ENCODE measurements around the gene FRY.
"Not testable (repeated sequence)": the region's sequence is repeated elsewhere in the genome, so short reads cannot be mapped to it uniquely, and the experiment has no call there.

Gene FRY

DNA sequence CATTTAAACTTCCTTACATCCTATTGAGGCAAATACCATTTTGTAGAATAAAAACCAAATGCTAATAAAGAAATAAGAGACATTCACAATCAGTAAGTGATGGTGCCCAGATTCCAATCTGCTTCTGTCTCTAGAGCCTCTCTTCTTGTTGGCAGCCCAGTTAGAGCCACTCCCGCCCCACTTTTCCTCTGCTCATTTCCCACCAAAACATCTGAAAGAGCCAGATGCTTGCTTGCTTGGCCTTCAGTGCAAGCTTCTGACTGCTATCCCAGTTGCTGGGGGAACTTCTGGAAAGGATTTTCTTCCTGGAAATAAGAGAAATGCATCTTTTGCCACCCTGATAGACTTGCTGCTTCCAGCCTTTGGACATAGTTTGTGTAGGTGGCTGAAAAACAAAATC lies 12.9 kb downstream of the FRY start:
- no peak for DNase-seq

DNA sequence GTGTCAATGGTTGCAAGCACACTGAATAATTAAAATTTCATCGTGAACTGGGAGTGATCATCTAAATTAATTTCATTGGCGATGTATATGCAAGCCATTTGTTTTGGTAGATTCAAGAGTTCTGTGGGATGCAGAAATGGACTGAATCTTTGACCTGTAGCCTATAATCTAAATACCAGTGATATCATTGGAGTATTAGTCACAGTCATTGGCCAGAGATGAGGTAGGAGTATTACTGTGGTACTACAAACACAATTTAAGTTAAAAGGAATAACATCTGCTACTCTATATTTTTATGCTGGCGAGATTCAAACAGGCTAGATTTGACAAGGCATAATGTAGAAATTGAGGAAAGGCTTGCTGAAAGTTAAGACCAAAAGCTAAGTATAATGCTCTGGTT lies 14.0 kb downstream of the FRY start:
- DNase-seq: no peak

DNA sequence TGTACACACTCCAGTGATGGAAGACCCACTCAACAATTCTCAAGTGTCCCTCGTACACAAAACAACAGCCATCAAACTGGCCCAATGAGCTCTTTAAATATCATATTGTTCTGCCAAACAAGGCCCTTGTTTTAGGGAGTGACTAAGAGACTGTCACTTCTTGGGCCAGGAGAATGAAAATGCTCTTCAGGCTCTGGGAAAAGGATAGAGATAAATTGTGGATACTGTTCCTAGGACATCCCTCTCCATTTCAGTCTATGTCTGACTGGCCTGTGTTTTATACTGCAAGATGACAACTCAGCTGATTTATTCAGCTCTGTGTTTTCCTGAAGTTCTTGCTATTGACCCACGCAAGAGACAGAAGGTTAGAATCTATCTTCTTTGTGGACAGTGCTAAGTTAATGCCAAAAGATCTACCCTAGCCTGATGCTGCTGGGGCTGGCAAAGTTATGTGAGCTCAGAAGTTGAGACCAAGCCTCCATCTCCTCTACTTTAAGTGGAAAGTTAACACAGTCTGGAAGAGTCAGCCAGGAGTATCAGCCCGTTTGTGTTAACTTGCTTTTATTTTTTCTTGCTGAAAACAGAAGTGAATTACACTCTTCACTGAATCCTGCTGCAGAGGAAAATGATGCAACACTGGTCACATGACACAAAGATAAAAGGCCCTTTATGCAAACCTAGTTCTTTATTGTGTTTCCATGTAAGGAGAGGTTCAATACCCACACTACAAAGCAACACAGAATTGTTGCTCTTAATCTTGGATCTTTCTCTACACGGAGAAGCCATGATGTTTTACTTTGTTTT lies 14.6 kb downstream of the FRY start:
- DNase-seq: peak; percentile 52

DNA sequence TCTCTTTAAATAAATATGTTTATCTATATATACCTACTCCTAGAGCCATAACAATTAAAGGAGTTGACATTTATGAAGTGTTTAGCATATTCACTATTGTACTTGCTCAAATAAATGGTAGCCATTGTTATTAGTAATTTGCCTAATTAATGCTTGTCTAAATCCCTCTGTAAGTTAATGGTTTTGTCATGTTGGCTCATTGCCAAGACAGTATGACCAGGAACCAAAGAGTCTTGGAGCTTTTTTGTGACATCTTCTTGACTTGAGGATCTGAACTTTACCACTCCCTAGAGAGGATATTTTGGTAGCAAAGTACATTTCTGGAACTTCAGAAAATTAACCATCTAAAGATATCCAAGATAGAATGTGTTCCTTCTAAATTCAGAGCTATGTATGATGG lies 15.5 kb downstream of the FRY start:
- DNase-seq: no peak

DNA sequence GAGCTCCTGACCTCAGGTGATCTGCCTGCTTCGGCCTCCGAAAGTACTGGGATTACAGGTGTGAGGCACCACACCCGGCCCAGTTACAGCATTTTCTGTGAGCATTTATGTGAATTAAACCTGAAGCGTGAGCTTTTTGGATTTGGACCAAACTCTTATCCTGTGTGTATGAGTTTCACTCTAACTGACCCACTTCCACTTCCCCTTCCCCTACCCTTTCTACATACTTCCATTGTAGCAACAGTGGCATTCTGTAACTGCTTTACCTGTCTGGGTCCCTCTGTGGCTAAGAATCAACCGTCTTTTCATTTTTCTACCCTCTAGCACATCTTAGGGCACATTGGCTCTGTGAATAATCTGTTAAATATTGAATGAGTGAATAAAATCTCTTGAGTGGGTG lies 16.2 kb downstream of the FRY start:
- no peak for DNase-seq

DNA sequence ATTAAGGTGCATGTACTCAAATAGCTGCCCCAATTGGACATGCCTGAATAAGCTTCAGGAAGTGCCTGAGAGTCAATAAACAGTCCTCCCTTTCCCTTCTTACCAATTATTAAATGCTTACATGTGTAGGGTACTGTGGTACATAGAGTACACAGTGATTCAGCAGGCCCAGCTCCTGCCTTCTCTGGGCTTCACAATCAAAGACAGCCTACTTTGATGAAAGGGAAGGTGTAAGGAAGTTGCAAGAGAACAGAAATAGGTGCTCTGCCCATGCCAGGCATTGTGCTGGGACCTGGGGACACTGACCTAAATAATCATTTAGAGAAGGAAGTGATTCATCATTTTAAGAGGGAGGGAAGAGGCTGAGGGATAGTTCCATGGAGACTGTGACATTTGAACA lies 17.2 kb downstream of the FRY start:
- no peak for DNase-seq

DNA sequence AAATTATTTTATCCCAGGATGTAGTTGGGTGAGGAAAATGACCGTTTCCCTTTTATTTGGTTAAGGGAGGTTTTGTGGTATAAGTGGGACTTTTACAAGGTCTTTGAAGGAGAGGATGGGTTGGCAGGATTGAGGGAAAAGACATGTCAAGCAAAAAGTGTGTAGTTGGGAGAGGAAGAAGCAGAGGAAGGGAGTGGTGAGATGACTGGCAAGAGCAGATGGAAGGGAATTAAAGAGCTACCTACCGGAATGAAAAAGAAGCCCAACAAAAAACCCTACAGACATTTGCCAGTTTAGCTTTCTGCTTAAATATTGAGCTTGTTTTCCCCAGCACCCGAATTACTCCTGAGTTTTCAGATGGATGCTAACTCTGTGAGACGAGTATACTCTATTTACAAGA lies 19.6 kb downstream of the FRY start:
- no peak for DNase-seq

DNA sequence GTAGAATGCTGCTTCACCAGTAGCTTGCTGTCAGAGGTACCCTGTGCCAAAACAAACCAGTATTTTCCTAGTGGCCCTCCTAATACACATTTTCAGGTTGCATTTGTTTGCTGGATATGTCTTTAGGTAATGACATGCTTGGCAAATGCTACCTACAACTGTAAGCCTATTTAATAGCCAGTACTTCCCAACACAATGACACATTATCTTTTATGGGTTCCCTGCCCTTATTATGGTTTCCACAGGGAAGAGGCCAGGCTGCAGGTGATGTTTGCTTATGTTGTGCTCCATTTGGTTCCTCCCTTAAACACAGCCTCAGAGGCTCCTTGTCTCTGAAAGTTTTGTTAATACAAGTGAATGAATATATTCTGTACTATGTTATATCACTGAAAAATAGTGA lies 24.7 kb downstream of the FRY start:
- no peak for DNase-seq

DNA sequence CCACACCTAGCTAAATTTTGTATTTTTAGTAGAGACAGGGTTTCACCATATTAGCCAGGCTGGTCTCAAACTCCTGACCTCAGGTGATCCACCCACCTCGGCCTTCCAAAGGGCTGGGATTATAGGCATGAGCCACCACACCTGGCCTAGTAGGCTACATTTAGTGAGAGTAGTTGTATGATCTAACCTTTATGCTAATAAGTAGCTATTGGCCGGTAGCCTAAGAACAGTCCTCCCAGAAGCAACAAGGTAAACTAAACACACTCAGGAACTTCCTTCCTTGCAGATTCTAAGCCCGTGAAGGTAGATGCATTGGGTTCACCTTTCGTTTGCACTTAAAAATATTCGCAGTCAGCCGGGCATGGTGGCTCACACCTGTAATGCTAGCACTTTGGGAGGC lies 25.8 kb downstream of the FRY start:
- not testable (repeated sequence) for DNase-seq

DNA sequence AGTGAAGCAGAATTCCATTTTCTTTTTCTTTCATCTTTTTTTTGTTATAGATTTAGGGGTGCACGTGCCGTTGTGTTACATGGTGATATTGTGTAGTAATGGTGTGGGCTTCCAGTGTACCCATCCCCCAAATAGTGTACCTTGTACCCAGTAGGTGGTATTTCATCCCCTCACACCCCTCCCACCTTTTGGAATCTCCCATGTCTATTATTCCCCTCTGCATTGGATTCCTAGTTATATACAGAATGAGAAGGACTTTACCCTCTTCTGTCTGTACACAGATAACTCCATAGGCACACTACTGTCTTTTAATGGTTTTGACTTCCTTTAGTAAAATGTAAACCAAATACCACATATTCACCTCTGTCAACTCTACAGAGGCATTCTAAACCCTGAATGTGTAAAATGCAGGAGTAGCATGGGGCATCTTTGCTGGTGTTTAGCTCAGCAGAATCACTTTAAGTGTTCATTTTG lies 28.0 kb downstream of the FRY start:
- DNase-seq: no peak

DNA sequence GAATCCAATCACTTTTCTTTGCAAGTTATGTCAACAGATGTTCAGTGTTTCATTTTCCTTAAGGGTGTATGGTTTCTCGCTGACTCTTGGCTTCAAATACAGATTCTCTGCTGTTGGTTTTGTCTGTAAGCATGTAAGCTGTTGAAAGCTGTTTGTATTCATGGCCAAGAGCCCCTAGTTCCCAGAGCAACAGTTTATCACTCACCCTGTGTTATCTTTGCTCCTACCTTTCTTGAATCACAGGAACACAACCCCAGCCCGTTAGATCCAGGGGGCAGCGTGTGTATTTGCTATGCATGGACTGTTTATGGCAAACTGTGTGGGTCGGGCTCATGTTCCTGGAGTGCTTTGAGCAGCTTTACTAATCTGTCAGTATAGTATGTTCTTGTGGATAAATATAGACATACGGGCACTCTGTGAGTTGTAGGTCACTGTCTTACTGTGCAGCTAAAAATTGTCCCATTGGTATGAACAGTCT lies 28.9 kb downstream of the FRY start:
- no peak for DNase-seq

DNA sequence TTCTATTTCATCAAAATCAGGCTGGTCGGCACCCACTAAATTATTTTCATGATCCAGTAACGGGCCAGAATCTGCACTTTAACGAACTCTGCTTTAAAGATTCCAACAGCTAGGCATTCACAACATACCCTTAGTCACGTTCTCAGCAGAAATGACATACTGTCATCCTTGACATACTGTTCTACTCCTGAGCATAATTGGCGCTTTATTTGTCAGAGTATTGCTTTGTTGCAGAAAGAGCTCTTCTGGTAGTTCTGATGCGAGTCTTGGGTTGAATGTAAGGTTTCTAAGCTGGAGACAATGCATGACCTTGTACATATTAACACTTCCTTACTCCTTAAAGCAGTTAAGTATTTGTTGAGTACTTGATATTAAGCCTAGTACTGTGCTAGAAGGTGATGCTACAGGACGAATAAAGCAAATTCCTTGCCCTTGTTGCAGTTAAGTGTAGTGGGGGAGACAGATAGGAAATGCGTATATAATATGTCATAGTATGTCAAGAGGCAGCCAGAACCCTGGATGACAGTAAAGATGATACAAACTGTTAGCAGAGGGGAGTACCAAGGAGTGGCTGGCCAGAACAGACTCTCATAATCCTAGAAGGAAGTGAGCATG lies 32.2 kb downstream of the FRY start:
- DNase-seq: no peak

DNA sequence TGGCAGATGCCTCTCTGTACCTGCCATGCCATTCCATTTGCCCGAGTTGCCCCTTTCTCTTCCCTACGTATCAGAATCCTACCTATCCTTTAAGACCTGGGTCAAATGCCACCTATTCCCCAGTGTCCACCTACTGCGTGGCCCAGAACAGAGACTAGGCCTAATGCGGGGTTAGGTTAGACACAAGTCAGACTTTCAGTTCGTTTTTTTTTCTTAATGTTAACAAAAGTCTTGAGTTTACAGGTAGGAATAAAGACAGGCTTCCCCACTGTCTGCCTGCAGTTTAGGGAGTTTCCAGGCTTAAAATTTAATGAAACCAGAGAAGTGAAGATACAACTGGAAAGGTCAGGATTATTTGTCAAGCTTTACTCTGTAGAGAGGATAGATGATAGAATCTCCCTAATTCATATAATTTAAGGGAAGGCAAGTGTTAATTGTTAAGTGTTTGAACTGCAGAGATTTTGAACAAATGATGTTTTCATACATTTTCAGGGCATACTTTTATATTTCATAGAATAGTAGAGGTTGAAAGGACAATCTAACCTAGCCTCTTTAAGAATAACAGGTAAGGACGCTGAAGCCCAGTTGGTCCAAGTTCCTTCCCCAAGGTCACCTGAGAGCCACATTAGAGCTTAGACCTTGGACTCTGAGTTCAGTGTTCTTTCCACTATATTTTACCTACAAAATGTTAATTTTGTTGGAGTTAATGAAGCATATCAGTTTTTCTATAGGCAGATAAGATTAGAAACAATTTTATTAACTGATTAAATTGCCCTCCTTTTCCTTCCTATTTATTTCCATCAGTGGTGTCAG lies 35.8 kb downstream of the FRY start:
- DNase-seq: no peak

DNA sequence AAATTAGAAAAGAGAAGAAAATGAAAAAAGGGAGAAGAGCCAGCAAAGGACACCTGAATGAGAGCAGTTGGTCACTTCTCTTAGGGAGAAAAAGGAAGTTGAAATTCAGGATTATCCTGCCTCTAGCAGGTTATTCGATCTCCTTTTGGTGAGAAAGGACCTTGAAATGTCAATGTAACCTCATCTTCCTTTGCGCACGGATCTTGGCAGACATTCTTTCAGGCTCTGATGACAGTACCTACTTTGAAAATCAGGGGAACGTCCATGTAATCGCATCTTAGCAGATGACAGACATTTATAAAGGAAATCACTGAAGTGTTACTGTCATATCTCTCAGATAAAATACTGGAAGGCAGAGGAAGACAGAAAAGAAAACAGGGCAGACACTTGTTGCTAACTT lies 36.7 kb downstream of the FRY start:
- no peak for DNase-seq

DNA sequence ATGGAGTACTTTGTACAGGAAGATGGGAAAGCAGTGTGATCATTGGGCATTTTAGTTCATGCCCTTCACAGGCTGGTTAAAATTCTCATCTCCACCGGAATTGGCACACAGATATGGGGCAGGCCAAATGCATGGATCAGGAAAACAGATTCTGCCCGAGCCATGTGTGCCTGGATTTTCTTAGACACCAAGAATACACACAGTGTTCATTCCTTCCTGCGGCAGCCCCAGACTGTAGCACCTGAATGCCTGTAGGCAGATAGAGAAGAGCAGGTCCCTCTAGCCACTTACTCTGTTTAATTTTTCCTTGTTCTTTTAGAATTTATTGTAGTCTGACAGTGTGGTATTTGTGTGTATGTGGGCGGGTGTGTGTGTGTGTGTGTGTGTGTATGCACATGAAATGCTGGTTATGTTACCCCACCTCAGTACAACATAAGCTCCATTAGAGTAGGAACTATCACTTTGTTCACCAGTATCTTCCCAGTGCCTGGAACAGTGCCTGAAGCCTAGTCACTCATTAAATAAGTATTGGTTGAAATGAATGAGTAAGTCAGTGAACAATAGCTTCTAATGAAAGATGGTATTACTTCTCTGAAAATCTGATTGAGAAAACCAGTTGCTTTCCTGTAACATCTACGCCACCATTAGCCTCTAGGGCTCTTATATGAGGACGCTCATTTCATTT lies 41.7 kb downstream of the FRY start:
- no peak for DNase-seq

DNA sequence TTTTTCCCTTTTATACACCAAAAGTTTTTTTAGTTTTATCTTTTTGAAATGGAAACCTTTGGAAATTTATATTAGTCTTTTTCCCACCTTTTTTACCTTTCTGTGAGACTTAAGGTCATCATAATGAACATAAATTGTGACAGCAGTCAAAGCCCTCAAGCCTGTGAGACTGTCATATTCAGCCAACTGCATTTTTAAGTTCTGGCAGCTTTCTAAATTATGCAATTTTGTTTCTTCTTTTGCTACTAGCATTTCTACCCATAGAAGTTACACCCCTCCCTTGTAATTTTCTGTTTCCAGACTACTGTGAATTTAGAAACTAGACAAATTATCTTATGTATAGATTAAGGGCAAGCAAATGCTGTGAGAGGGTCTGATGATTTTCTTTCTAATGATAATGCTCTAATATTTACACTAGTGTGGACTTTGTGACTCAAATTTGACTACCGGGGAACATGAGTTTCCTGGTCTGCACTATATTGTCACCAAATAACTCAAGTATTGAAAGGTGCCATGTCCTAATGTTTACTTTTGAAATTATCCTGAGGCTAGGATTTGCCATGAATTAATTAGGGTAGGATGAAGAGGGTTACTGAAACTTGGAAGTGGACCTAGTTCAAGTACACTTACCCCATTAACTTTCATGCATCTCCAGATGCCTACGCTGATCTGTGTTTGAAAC lies 43.7 kb downstream of the FRY start:
- DNase-seq: no peak

DNA sequence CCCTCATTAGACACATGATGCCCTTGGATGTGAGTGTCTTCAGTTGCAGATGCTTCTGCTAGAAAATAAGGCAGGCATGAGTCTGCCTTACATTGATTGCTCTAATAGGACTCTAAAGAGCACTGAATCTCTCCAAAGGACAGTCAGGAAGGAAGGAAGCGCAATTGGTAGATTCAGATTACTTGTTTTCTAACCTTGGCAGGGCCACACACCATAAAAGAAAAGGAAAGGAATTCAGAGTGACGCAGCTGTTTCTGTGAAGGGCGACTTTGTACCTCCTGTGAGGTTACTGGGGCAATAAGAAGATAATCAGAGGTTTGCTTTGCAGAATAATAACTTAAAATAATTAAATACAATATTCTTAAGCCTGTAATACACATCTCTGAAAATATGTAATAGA lies 48.0 kb downstream of the FRY start:
- no peak for DNase-seq

DNA sequence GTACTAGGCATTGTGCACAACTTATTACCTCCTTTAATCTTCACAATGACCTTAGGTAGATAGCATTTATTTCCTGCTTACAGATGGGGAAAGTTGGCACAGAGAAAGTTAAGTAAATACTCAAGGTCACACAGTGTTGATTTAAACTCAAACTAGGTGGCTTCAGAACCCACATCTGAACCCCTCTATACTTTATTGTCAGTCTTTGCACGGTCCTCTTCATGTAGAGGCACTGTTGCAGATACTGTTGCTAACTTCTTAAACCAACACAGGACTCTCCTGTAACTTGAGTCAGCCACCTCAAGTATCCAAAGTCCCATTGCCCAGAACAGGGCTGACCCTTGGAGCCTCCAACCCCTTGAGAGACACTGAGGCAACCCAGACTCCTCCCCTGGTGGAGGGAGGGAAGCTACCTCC lies 48.8 kb downstream of the FRY start:
- no peak for DNase-seq

DNA sequence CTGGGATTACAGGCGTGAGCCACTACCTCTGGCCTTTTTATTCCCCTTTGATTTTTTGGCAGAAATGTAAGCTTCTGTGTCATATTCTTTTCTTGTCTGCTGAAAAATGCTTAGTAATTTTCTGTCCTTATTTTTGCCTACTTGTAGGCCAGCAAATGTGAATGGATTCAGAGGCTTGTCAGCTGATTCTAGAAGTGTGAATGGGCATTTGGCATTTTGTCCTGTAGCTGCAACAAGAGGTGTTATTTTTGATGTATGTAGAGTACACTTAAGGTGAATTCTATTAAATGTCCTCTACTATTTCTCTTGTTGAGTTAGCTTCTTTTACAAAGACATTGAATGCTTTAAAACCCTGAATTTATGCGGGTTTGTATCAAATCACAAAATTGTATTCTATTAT lies 50.0 kb downstream of the FRY start:
- no peak for DNase-seq

DNA sequence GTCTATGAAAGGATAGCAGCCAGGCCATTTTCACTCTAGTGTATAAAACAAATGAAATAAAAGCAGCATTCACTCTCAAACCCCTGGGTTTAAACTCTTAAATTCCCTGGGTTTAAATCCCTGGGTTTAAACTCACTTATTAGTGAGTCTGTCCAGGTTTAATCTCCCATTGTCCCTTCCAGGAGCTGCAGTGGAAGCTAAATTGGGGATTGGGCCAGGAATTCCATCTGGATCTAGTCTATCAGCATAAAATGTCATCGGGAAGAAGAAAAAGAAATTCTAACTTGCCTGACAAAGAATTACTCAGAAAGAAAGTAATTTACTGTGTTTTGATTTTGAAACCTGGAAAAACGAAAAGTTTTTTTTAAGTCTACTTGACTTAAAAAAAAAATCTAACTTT lies 54.8 kb downstream of the FRY start:
- DNase-seq: no peak

DNA sequence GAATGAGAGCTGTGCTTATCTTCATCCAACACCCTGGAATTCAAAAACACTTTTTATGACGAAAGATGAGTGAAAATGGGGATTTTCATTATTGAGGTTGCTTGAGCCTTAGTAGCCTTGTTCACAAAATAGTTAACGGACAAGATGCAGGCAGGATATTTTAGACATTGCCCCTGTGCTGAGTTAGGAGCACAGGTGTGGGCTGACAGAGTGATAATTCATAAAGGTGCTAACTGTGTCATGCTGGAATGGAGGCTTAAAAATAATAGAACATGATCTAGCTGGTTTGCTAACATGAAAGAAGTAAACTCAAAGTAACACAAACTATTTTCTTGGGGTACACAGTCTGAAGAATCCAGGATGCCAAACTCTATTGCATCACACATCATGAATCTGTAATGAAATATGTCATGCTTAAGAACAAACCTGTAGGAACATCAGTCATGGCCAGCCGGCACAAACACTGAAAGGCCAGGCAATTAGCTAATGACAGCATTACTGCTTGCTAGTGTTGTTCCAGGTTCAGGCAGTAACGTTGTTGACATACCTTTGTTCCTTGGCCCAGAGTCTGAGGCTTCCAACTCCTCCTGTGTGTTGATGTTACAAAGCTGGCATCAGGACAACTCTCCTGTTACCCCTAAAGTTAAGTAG lies 55.3 kb downstream of the FRY start:
- DNase-seq: no peak

Measured in SIG-M5 (cell line).